T1000 (cell line): ENCODE data around the gene ARFRP1.
"Not testable (repeated sequence)": the region's sequence is repeated elsewhere in the genome, so short reads cannot be mapped to it uniquely, and the experiment has no call there.

Source experiments
- DNase-seq: peaks from one replicate; lab custom pipeline; 2025; ENCODE audit warnings: mixed read lengths; lab: John Stamatoyannopoulos, UW

Gene ARFRP1

GRCh38 chr20:63732118-63733095, 24.6 kb upstream of the ARFRP1 start:
- no peak for DNase-seq

- DNase-seq, result no peak
Measured at GRCh38 chr20:63731410-63731809, 23.6 kb upstream of the ARFRP1 start.

GRCh38 chr20:63730189-63730733, 22.5 kb upstream of the ARFRP1 start:
- not testable (repeated sequence) for DNase-seq

GRCh38 chr20:63722967-63723622, 15.3 kb upstream of the ARFRP1 start:
- not testable (repeated sequence) for DNase-seq

GRCh38 chr20:63718996-63719395, 11.2 kb upstream of the ARFRP1 start:
- DNase-seq, result no peak

GRCh38 chr20:63714858-63715257, 7.1 kb upstream of the ARFRP1 start:
- no peak for DNase-seq

GRCh38 chr20:63712191-63712590, 4.4 kb upstream of the ARFRP1 start:
- DNase-seq, result no peak

- no peak for DNase-seq
Measured at GRCh38 chr20:63711085-63711645, 3.4 kb upstream of the ARFRP1 start.

- no peak for DNase-seq
Measured at GRCh38 chr20:63709149-63709527, 1.4 kb upstream of the ARFRP1 start.

- DNase-seq, result no peak
Measured at GRCh38 chr20:63708301-63709148, 749 bp upstream of the ARFRP1 start.

- DNase-seq, result no peak
Measured at GRCh38 chr20:63706852-63707557, 771 bp downstream of the ARFRP1 start.

GRCh38 chr20:63706027-63706695, 1.6 kb downstream of the ARFRP1 start:
- DNase-seq, result no peak

- DNase-seq, result no peak
Measured at GRCh38 chr20:63705232-63706026, 2.3 kb downstream of the ARFRP1 start.

- no peak for DNase-seq
Measured at GRCh38 chr20:63704749-63705117, 3.0 kb downstream of the ARFRP1 start.

GRCh38 chr20:63703976-63704748, 3.6 kb downstream of the ARFRP1 start:
- no peak for DNase-seq

GRCh38 chr20:63703471-63703975, 4.3 kb downstream of the ARFRP1 start:
- DNase-seq, result no peak

- no peak for DNase-seq
Measured at GRCh38 chr20:63702751-63703470, 4.9 kb downstream of the ARFRP1 start.
